ENCODE measurements around the gene DDR2. TPM values are rescaled to one million over a fixed set of nuclear protein-coding genes. Genes with fewer than 3 reads are reported as not detected.

The DDR2 gene
- polyA plus RNA-seq, 1 of the 3 experiments (the other 2 are of a cell fraction) = 34.0 TPM

DNA sequence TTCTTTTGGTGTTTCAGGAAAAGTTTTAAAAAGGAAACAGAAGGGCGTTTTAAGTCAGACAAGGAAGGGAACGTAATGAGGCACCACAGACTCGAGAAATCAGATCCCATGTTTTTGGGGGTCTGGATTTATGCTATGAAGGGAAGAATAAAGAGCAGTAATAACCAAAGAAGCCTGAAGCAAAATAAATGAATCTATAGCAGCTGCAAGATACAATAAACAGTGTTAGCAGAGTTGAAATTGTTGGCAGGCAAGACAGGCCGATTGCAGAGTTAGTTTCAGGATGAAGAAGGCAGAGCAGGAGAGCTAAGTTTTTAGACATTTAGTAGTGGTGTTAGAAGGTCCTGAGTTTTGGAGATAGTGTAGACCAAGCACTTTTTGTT is 425 bp downstream of the DDR2 start:
- peaks cover 42% of the 10 kb centered on the region for H4K20me1 ChIP-seq (ENCODE audit: insufficient read depth)
- 3% methylated on average over 4 of the region's 4 CpGs for WGBS (ENCODE audit: low lambda C conversion rate)
- H3F3A ChIP-seq (replicated peaks; ENCODE audit: insufficient read depth) = peaks cover 52% of the 10 kb centered on the region
- DNase-seq = no peak
- no peaks in the 10 kb centered on the region for H3K9me2 ChIP-seq
- peak overlapping the region; percentile 99 to 100 for H3K27ac ChIP-seq (ENCODE audit: low read depth in 2 of 2, low read length in 1 of 2)
- H3K9me3 ChIP-seq = no peaks in the 10 kb centered on the region
- peaks cover 45 to 50% of the 10 kb centered on the region in 2 experiments for H3K4me1 ChIP-seq (ENCODE audit: control insufficient read depth in 1 of 2, insufficient read depth in 2 of 2, low read depth in 1 of 2, low read length in 1 of 2)
- TF ChIP-seq GATA2 (CRISPR knock-in tag; IDR thresholded peaks at IDR 0.05) (0 out of 2 replicates have a peak, but pooled peaks have one; percentile 19), SMC3 (IDR thresholded peaks at IDR 0.05; ENCODE audit: low read depth, low read length) (no peak)
- peak overlapping the region; percentile 95 for H3K4me2 ChIP-seq
- H3K36me3 ChIP-seq (replicated peaks in 1 of 2; ENCODE audit: control insufficient read depth in 1 of 2, insufficient read depth in 2 of 2, low read length in 1 of 2) = no peaks in the 10 kb centered on the region
- H3K4me3 ChIP-seq (ENCODE audit: low read depth in 2 of 2, low read length in 1 of 2) = peak overlapping the region; percentile 62 to 78
- peak overlapping the region; percentile 31; the same call in 1 of the 2 replicates for H2AFZ ChIP-seq (ENCODE audit: low read depth)
- CTCF ChIA-PET = interaction anchor here (0.8 to 5.9 kb wide), 13 partner anchors 8 to 577 kb away, joined by 3 to 54 read pairs (median 4); no protein-coding TSS in a partner anchor
- peak overlapping the region; percentile 94 for H3K9ac ChIP-seq
- POLR2A ChIA-PET = interaction anchor here (0.6 to 0.7 kb wide), 2 partner anchors 509 to 570 kb away, joined by 3 read pairs; partner anchors contain the start of gene RGS5
- H3K27me3 ChIP-seq (ENCODE audit: insufficient read depth) = no peaks in the 10 kb centered on the region
- H3K79me2 ChIP-seq (ENCODE audit: insufficient read depth) = peaks cover 54% of the 10 kb centered on the region

DNA sequence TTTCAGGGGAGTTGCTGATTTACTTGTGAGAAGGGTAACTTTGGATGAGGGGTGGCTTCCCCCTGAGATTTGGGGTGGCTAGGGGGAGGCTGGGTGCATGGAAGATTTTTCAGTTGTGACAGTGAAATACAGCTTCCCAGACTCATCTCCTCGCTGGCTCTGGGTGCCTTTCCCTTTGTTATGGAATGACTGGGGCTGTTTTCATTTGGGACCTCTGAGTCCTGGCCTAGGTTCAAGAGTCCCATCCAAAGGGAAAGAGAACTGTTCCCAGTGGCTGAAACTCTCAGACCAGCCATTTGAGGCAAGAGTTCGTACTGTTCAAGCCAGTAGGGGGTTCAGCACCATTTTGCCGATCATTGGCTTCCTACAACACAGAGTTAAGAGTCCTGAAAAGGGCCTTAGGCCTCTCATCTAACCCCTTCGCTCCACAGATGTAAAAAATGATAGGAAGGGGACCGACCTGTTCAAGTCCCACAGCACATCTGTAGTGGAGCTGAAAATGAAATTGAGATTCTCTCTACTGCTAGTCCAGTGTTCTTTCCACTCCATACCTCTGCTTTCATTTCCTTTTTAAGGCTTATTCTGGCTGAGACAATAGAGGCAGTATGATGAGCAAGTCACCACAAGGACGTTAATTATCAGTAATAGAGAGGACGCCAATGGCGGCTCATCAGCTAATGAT is 958 bp downstream of the DDR2 start:
- peak overlapping the region; percentile 94 for H3K9ac ChIP-seq
- H3K9me3 ChIP-seq = no peaks in the 10 kb centered on the region
- DNase-seq = no peak
- no peaks in the 10 kb centered on the region for H3K27me3 ChIP-seq (ENCODE audit: insufficient read depth)
- no peaks in the 10 kb centered on the region for H3K9me2 ChIP-seq
- H2AFZ ChIP-seq (ENCODE audit: low read depth) = peak overlapping the region; percentile 31; the same call in 1 of the 2 replicates
- H4K20me1 ChIP-seq (ENCODE audit: insufficient read depth) = peaks cover 47% of the 10 kb centered on the region
- H3K27ac ChIP-seq (ENCODE audit: low read depth in 2 of 2, low read length in 1 of 2) = peak overlapping the region; percentile 99 to 100
- H3K4me2 ChIP-seq = peak overlapping the region; percentile 95
- peak overlapping the region; percentile 62 to 78 for H3K4me3 ChIP-seq (ENCODE audit: low read depth in 2 of 2, low read length in 1 of 2)
- POLR2A ChIA-PET = interaction anchor here (0.6 to 0.7 kb wide), 2 partner anchors 509 to 569 kb away, joined by 3 read pairs; partner anchors contain the start of gene RGS5
- peaks cover 59% of the 10 kb centered on the region for H3K79me2 ChIP-seq (ENCODE audit: insufficient read depth)
- WGBS (ENCODE audit: low lambda C conversion rate) = 8% methylated on average over 8 of the region's 8 CpGs
- no peaks in the 10 kb centered on the region for H3K36me3 ChIP-seq (replicated peaks in 1 of 2; ENCODE audit: control insufficient read depth in 1 of 2, insufficient read depth in 2 of 2, low read length in 1 of 2)
- H3F3A ChIP-seq (replicated peaks; ENCODE audit: insufficient read depth) = peaks cover 52% of the 10 kb centered on the region
- CTCF ChIA-PET = interaction anchor here (0.8 to 5.9 kb wide), 9 partner anchors 7 to 577 kb away, joined by 3 to 54 read pairs (median 4); no protein-coding TSS in a partner anchor
- H3K4me1 ChIP-seq (ENCODE audit: control insufficient read depth in 1 of 2, insufficient read depth in 2 of 2, low read depth in 1 of 2, low read length in 1 of 2) = peaks cover 45 to 50% of the 10 kb centered on the region in 2 experiments
- TF ChIP-seq, protein P1, sequence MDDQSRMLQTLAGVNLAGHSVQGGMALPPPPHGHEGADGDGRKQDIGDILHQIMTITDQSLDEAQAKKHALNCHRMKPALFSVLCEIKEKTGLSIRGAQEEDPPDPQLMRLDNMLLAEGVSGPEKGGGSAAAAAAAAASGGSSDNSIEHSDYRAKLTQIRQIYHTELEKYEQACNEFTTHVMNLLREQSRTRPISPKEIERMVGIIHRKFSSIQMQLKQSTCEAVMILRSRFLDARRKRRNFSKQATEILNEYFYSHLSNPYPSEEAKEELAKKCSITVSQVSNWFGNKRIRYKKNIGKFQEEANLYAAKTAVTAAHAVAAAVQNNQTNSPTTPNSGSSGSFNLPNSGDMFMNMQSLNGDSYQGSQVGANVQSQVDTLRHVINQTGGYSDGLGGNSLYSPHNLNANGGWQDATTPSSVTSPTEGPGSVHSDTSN (IDR thresholded peaks at IDR 0.05) = no peak
- TF ChIP-seq MEF2A (IDR thresholded peaks at IDR 0.05; ENCODE audit: borderline replicate concordance, low read depth) = no peak
- TF ChIP-seq NFIC (IDR thresholded peaks at IDR 0.05; ENCODE audit: borderline replicate concordance) = no peak
- TF ChIP-seq RXRA (IDR thresholded peaks at IDR 0.05; ENCODE audit: borderline replicate concordance, low read depth) = no peak
- no peak for TF ChIP-seq ELF1 (IDR thresholded peaks at IDR 0.05)
- TF ChIP-seq TCF12 (IDR thresholded peaks at IDR 0.05) = no peak
- TF ChIP-seq FOXJ3 (CRISPR knock-in tag; IDR thresholded peaks at IDR 0.05) = no peak
- TF ChIP-seq, protein P2, sequence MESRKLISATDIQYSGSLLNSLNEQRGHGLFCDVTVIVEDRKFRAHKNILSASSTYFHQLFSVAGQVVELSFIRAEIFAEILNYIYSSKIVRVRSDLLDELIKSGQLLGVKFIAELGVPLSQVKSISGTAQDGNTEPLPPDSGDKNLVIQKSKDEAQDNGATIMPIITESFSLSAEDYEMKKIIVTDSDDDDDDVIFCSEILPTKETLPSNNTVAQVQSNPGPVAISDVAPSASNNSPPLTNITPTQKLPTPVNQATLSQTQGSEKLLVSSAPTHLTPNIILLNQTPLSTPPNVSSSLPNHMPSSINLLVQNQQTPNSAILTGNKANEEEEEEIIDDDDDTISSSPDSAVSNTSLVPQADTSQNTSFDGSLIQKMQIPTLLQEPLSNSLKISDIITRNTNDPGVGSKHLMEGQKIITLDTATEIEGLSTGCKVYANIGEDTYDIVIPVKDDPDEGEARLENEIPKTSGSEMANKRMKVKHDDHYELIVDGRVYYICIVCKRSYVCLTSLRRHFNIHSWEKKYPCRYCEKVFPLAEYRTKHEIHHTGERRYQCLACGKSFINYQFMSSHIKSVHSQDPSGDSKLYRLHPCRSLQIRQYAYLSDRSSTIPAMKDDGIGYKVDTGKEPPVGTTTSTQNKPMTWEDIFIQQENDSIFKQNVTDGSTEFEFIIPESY (IDR thresholded peaks at IDR 0.05; ENCODE audit: borderline replicate concordance, low read depth) = no peak
- TF ChIP-seq EZH2phosphoT487 (IDR thresholded peaks at IDR 0.05; ENCODE audit: borderline replicate concordance, low read depth) = no peak
- no peak for TF ChIP-seq SIN3A (IDR thresholded peaks at IDR 0.05; ENCODE audit: borderline replicate concordance, low read depth, low read length)
- TF ChIP-seq FOXM1 (IDR thresholded peaks at IDR 0.05; ENCODE audit: low read depth) = no peak
- TF ChIP-seq TAF1 (IDR thresholded peaks at IDR 0.05; ENCODE audit: borderline replicate concordance, low read depth, low read length) = 0 out of 2 replicates have a peak, but pooled peaks have one; percentile 25
- TF ChIP-seq GATA2 (CRISPR knock-in tag; IDR thresholded peaks at IDR 0.05) = no peak
- TF ChIP-seq EP300 (IDR thresholded peaks at IDR 0.05; ENCODE audit: borderline replicate concordance in 1 of 2, low read depth in 1 of 2, low read length in 1 of 2) = peak in 1 of 2 experiments; percentile 6; a peak in 1 of 4 replicates
- TF ChIP-seq POLR2AphosphoS5 (IDR thresholded peaks at IDR 0.05; ENCODE audit: low read depth, low read length) = no peak
- TF ChIP-seq GABPA (IDR thresholded peaks at IDR 0.05; ENCODE audit: low read depth) = no peak
- TF ChIP-seq, protein P3, sequence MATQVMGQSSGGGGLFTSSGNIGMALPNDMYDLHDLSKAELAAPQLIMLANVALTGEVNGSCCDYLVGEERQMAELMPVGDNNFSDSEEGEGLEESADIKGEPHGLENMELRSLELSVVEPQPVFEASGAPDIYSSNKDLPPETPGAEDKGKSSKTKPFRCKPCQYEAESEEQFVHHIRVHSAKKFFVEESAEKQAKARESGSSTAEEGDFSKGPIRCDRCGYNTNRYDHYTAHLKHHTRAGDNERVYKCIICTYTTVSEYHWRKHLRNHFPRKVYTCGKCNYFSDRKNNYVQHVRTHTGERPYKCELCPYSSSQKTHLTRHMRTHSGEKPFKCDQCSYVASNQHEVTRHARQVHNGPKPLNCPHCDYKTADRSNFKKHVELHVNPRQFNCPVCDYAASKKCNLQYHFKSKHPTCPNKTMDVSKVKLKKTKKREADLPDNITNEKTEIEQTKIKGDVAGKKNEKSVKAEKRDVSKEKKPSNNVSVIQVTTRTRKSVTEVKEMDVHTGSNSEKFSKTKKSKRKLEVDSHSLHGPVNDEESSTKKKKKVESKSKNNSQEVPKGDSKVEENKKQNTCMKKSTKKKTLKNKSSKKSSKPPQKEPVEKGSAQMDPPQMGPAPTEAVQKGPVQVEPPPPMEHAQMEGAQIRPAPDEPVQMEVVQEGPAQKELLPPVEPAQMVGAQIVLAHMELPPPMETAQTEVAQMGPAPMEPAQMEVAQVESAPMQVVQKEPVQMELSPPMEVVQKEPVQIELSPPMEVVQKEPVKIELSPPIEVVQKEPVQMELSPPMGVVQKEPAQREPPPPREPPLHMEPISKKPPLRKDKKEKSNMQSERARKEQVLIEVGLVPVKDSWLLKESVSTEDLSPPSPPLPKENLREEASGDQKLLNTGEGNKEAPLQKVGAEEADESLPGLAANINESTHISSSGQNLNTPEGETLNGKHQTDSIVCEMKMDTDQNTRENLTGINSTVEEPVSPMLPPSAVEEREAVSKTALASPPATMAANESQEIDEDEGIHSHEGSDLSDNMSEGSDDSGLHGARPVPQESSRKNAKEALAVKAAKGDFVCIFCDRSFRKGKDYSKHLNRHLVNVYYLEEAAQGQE (IDR thresholded peaks at IDR 0.05; ENCODE audit: low read depth, low read length) = no peak
- no peak for TF ChIP-seq MXI1 (IDR thresholded peaks at IDR 0.05; ENCODE audit: low read depth, low read length)
- TF ChIP-seq NRF1 (IDR thresholded peaks at IDR 0.05; ENCODE audit: low read depth, low read length) = no peak
